Astrocyte of the spinal cord (primary cell): Measurements from ENCODE around the gene TAS2R50.
"Not testable (repeated sequence)": the region's sequence is repeated elsewhere in the genome, so short reads cannot be mapped to it uniquely, and the experiment has no call there.

Experiments
- DNase-seq: peaks from one replicate; pipeline ENCODE4 v3.0.0; 2011; ENCODE audit warnings: low read depth, low spot score
- H3K4me3 ChIP-seq: 2 replicates; pipeline ENCODE4 v1.5.1; 2011; ENCODE audit warnings: low read depth, mild to moderate bottlenecking, low read length, moderate library complexity
- CTCF ChIP-seq: IDR thresholded peaks from 2 replicates; pipeline ENCODE4 v1.5.1; 2012; ENCODE audit warnings: low read depth, mild to moderate bottlenecking, low read length, inconsistent platforms
- in situ Hi-C: cut with HindIII; loops from 2 replicates; pipeline ENCODE4 v1.10.0; 2017; ENCODE audit warnings: low sequenced_read_pairs

TAS2R50 gene, protein sequence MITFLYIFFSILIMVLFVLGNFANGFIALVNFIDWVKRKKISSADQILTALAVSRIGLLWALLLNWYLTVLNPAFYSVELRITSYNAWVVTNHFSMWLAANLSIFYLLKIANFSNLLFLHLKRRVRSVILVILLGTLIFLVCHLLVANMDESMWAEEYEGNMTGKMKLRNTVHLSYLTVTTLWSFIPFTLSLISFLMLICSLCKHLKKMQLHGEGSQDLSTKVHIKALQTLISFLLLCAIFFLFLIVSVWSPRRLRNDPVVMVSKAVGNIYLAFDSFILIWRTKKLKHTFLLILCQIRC

GRCh38 chr12:10986812-10987211 is at the start of gene TAS2R50:
Gene TAS2R50 (minus strand): TSS chr12:10986912. CDS start chr12:10986860, 52 bp downstream.
- in situ Hi-C loops, result no loop called here
- no peak for DNase-seq
- no peak for TF ChIP-seq CTCF
- no peak within 1 kb of the TSS for H3K4me3 ChIP-seq

GRCh38 chr12:11033959-11034358 is 47.2 kb upstream of the TAS2R50 start:
- H3K4me3 ChIP-seq, in situ Hi-C loops: not testable (repeated sequence)

GRCh38 chr12:11031307-11031706 is 44.6 kb upstream of the TAS2R50 start, which contains the start of gene TAS2R31:
Gene TAS2R31 (minus strand): TSS chr12:11031407. CDS start chr12:11031335, 72 bp downstream.
- in situ Hi-C loops, result no loop called here
- H3K4me3 ChIP-seq, result no peak within 1 kb of the TSS
- no peak for DNase-seq
- TF ChIP-seq CTCF, result no peak

More at GRCh38 chr12:11033959-11034358, 47.2 kb upstream of the TAS2R50 start:
- not testable (repeated sequence) for DNase-seq

DNA sequence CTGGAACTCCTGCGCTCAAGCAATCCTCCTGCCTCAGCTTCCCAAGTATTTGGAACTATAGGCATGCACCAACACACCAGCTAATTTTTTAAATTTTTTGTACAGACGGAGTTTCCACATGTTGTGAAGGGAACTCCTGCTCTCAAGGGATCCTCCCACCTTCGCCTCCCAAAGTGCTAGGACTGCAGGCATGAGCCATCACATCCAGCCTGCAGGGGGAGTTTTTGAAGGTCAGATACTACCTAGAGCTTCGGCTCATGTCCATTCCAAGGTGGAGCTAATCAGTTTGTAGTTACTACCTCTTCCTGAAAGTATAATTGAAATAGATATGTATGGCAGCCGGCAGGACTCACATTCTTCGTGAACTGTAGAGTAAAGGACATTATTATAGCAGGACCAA is 39.4 kb upstream of the TAS2R50 start:
- in situ Hi-C loops, result no loop called here
- no peak for TF ChIP-seq CTCF
- no peak for DNase-seq
- H3K4me3 ChIP-seq, result no peak overlapping the region

DNA sequence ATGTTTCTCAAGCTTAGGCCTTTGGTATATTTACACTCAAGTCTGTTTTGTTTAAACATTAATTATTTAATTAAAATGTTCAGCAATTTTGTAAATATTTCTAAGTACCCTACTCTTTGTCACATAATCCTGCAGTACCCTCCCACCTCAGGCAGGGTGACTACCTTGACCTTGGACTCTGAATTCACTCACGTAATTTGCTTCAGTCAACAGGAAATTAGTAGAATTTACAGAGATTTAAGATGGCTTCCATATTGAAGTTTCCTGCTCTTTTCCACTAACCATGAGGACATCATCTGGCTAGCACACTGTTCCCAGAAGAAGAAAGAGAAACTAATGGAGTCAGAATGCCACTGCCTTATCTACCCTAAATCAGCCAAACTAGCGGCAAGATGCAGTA is 36.7 kb upstream of the TAS2R50 start:
- H3K4me3 ChIP-seq, result no peak overlapping the region
- no peak for DNase-seq
- no peak for TF ChIP-seq CTCF
- in situ Hi-C loops, result no loop called here

DNA sequence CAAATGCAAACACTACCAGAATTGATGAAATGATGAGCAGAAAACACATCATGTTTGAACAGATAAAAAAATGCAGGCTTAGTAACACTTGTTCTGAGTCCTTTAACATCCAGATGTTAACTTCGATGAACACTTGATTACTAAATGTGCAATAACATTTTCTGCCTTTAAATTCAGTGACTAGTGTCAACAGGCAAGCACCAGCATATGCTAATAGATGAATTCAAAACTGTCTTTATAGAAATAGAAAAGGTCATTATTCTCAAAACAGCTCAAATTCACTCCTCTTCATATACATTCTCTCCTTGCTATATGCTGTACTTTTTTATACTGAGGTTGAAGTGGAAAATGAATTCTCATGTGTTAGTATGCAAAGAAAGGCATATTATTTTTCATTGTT is 35.8 kb upstream of the TAS2R50 start, which contains the start of gene TAS2R19:
Gene TAS2R19, minus strand, starts transcription at position 101 of the 400 bp plus-strand sequence. Its CDS starts 49 bp downstream, at position 52.
- TF ChIP-seq CTCF, result no peak
- DNase-seq, result no peak
- H3K4me3 ChIP-seq, result no peak within 1 kb of the TSS
- in situ Hi-C loops, result no loop called here

DNA sequence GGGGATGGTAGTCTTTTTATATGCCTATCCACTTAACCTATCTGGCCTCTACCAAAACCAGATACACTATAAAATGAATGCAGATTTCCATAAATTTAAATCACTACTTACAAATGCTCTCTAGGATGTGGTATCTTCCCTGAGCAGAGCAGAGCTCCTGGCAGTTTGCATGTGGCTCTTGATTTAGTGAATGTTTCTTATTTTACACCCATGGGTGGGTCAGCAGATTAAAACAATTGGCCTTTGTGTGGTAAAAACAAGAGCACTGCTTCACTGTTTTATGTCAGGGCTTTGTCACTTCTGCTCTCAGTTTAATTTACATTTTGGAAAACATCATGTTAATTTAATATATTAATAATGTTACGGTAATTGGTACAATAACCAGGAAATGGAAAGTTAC is 30.2 kb upstream of the TAS2R50 start:
- no peak for TF ChIP-seq CTCF
- no peak overlapping the region for H3K4me3 ChIP-seq
- no peak for DNase-seq
- in situ Hi-C loops, result no loop called here
